Chondrocyte (in vitro differentiated cells): ENCODE data around the gene COPA. TPM values are rescaled to one million over a fixed set of nuclear protein-coding genes. Genes with fewer than 3 reads are reported as not detected.
A peak's percentile ranks its signal among the peaks of the same experiment; 100 is the strongest.

Source experiments
- DNase-seq: peaks from one replicate; pipeline ENCODE4 v3.0.0; 2021; ENCODE audit warnings: mixed read lengths, low spot score
- H3K27ac Mint-ChIP-seq: one replicate; pipeline ENCODE4 v1.8.0; 2021; ENCODE audit warnings: mild to moderate bottlenecking, moderate library complexity, mixed read lengths; ENCODE audit not compliant: unreplicated experiment
- H3K27me3 Mint-ChIP-seq: 2 replicates; pipeline ENCODE4 v1.8.0; 2021; ENCODE audit warnings: low read depth, mixed read lengths
- H3K36me3 Mint-ChIP-seq: 2 replicates; pipeline ENCODE4 v1.8.0; 2021; ENCODE audit warnings: low read depth, mixed read lengths
- H3K4me1 Mint-ChIP-seq: 2 replicates; pipeline ENCODE4 v1.8.0; 2021; ENCODE audit warnings: low read depth, mild to moderate bottlenecking, mixed read lengths
- H3K4me3 Mint-ChIP-seq: one replicate; pipeline ENCODE4 v1.8.0; 2021; ENCODE audit warnings: mild to moderate bottlenecking, moderate library complexity, mixed read lengths; ENCODE audit not compliant: unreplicated experiment
- H3K9me3 Mint-ChIP-seq: 2 replicates; pipeline ENCODE4 v1.8.0; 2021; ENCODE audit warnings: low read depth, mixed read lengths
- total RNA-seq: library from RNA; stranded (reverse); gene quantifications from 3 replicates; pipeline ENCODE4 v1.2.1, GENCODE V29; 2021
- TF ChIP-seq, protein P1 (sequence below): fragments of 200-600 bp; sonication (generic); IDR thresholded peaks from 2 replicates; pipeline ENCODE4 v1.5.0; 2021; ENCODE audit warnings: antibody characterized with exemption, mild to moderate bottlenecking, moderate library complexity

The COPA gene
- total RNA-seq, 1 donor from 2014 or later = 239 TPM

GRCh38 chr1:160340866-160341265 is 2.2 kb downstream of the COPA start:
- Mint-ChIP-seq H3K36me3 (peaks cover 26% of the 10 kb centered on the region), H3K4me3 (peak overlapping the region; percentile 100), H3K27me3 (no peaks in the 10 kb centered on the region), H3K4me1 (peaks cover 52% of the 10 kb centered on the region), H3K27ac (peak overlapping the region; percentile 5), H3K9me3 (no peaks in the 10 kb centered on the region)
- DNase-seq = no peak
- TF ChIP-seq, protein P1, sequence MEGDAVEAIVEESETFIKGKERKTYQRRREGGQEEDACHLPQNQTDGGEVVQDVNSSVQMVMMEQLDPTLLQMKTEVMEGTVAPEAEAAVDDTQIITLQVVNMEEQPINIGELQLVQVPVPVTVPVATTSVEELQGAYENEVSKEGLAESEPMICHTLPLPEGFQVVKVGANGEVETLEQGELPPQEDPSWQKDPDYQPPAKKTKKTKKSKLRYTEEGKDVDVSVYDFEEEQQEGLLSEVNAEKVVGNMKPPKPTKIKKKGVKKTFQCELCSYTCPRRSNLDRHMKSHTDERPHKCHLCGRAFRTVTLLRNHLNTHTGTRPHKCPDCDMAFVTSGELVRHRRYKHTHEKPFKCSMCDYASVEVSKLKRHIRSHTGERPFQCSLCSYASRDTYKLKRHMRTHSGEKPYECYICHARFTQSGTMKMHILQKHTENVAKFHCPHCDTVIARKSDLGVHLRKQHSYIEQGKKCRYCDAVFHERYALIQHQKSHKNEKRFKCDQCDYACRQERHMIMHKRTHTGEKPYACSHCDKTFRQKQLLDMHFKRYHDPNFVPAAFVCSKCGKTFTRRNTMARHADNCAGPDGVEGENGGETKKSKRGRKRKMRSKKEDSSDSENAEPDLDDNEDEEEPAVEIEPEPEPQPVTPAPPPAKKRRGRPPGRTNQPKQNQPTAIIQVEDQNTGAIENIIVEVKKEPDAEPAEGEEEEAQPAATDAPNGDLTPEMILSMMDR = no peak

- TF ChIP-seq, protein P1 = no peak
- H3K9me3 Mint-ChIP-seq = no peaks in the 10 kb centered on the region
- H3K4me3 Mint-ChIP-seq = no peak overlapping the region
- peak overlapping the region; percentile 49 for H3K27ac Mint-ChIP-seq
- H3K27me3 Mint-ChIP-seq = no peaks in the 10 kb centered on the region
- DNase-seq = no peak
- peaks cover 52% of the 10 kb centered on the region for H3K4me1 Mint-ChIP-seq
- peaks cover 26% of the 10 kb centered on the region for H3K36me3 Mint-ChIP-seq
Measured at GRCh38 chr1:160340146-160340545, 2.9 kb downstream of the COPA start.

GRCh38 chr1:160338580-160338979 is 4.5 kb downstream of the COPA start:
- DNase-seq = no peak
- TF ChIP-seq, protein P1 = no peak
- Mint-ChIP-seq H3K9me3 (no peaks in the 10 kb centered on the region), H3K27me3 (no peaks in the 10 kb centered on the region), H3K27ac (no peak overlapping the region), H3K4me3 (no peak overlapping the region), H3K4me1 (peaks cover 41% of the 10 kb centered on the region), H3K36me3 (peaks cover 32% of the 10 kb centered on the region)

GRCh38 chr1:160332516-160332915 is 10.5 kb downstream of the COPA start:
- Mint-ChIP-seq H3K27ac (no peak overlapping the region), H3K4me1 (no peaks in the 10 kb centered on the region), H3K4me3 (no peak overlapping the region), H3K27me3 (no peaks in the 10 kb centered on the region), H3K9me3 (no peaks in the 10 kb centered on the region), H3K36me3 (peaks cover 34% of the 10 kb centered on the region)
- TF ChIP-seq, protein P1 = no peak
- DNase-seq = no peak

GRCh38 chr1:160330119-160330518 is 12.9 kb downstream of the COPA start:
- TF ChIP-seq, protein P1 = no peak
- DNase-seq = no peak
- Mint-ChIP-seq H3K4me1 (no peaks in the 10 kb centered on the region), H3K27me3 (no peaks in the 10 kb centered on the region), H3K36me3 (peaks cover 38% of the 10 kb centered on the region), H3K9me3 (no peaks in the 10 kb centered on the region), H3K27ac (no peak overlapping the region), H3K4me3 (no peak overlapping the region)
